HepG2 (cell line): ENCODE measurements around the gene CHST14. TPM values are rescaled to one million over a fixed set of nuclear protein-coding genes. Genes with fewer than 3 reads are reported as not detected.

Experiments
- ARHGAP35 ChIP-seq: sonication (generic); formaldehyde crosslinking; IDR thresholded peaks from 2 replicates; pipeline ENCODE4 v1.9.0; 2022; ENCODE audit warnings: mild to moderate bottlenecking, inconsistent platforms, moderate library complexity, missing genetic modification reagents, borderline replicate concordance
- ARID4A ChIP-seq: sonication (generic); formaldehyde crosslinking; IDR thresholded peaks from 2 replicates; pipeline ENCODE4 v1.5.0; 2020; ENCODE audit warnings: mild to moderate bottlenecking, missing genetic modification reagents, borderline replicate concordance
- DMAP1 ChIP-seq: IDR thresholded peaks from 2 replicates; pipeline ENCODE4 v1.6.1; 2016
- HDAC2 ChIP-seq: sonication (generic); formaldehyde crosslinking; IDR thresholded peaks from 2 replicates; pipeline ENCODE4 v1.4.0; 2020; ENCODE audit warnings: missing genetic modification reagents
- RERE ChIP-seq: IDR thresholded peaks from 2 replicates; pipeline ENCODE4 v1.6.1; 2016; ENCODE audit warnings: low read depth, missing genetic modification reagents, missing compliant biosample characterization
- TCF7L2 ChIP-seq: IDR thresholded peaks from 2 replicates; pipeline ENCODE4 v1.6.1; 2011; ENCODE audit warnings: mild to moderate bottlenecking, low read depth, low read length, moderate library complexity
- THYN1 ChIP-seq: sonication (generic); formaldehyde crosslinking; IDR thresholded peaks from 2 replicates; pipeline ENCODE4 v1.8.1; 2023; ENCODE audit warnings: low read depth, mild to moderate bottlenecking, moderate library complexity, missing genetic modification reagents, borderline replicate concordance
- UBTF ChIP-seq: sonication (generic); formaldehyde crosslinking; IDR thresholded peaks from 2 replicates; pipeline ENCODE4 v1.4.0; 2020; ENCODE audit warnings: mild to moderate bottlenecking, missing genetic modification reagents
- ZFP82 ChIP-seq: sonication (generic); formaldehyde crosslinking; IDR thresholded peaks from 2 replicates; pipeline ENCODE4 v1.5.1; 2020; ENCODE audit warnings: mild to moderate bottlenecking, missing genetic modification reagents, borderline replicate concordance
- ZMYM2 ChIP-seq: sonication (generic); formaldehyde crosslinking; IDR thresholded peaks from 2 replicates; pipeline ENCODE4 v1.8.0; 2022; ENCODE audit warnings: mild to moderate bottlenecking, missing genetic modification reagents
- ZNF224 ChIP-seq: sonication (generic); formaldehyde crosslinking; IDR thresholded peaks from 2 replicates; pipeline ENCODE4 v1.5.0; 2020; ENCODE audit warnings: mild to moderate bottlenecking, missing genetic modification reagents
- ZNF367 ChIP-seq: sonication (generic); formaldehyde crosslinking; IDR thresholded peaks from 2 replicates; pipeline ENCODE4 v1.4.0; 2020; ENCODE audit warnings: missing genetic modification reagents, borderline replicate concordance
- polyA plus RNA-seq, 8 experiments: library from polyadenylated mRNA; depleted of rRNA in 3 of 8; stranded (reverse) in 7 of 8; unstranded in 1 of 8; fragments of >200 nt; fragmentation: Illumina TruSeq in 4 of 8; extraction: Trizol in 4 of 8; gene quantifications; 2 replicates each; pipeline versions ENCODE4 v1.2.1 to v1.2.3, GENCODE V29; 2011 to 2016; ENCODE audit warnings: low read depth in 4 of 8, missing spikeins in 1 of 8, mixed read lengths in 1 of 8; ENCODE audit not compliant: insufficient read depth in 1 of 8
- total RNA-seq, 5 experiments: library from RNA; depleted of rRNA; stranded (reverse); fragments of >200 nt; fragmentation: Illumina TruSeq; extraction: Trizol; gene quantifications; 2 replicates each; pipeline ENCODE4 v1.2.3, GENCODE V29; 2016; ENCODE audit warnings: low read depth in 1 of 5
- TF ChIP-seq, protein P1 (sequence below): sonication (generic); formaldehyde crosslinking; conservative IDR thresholded peaks from 2 replicates; pipeline ENCODE4 v1.4.0; 2020; ENCODE audit warnings: missing genetic modification reagents
- TF ChIP-seq, protein P2 (sequence below): sonication (generic); formaldehyde crosslinking; IDR thresholded peaks from 2 replicates; pipeline ENCODE4 v1.4.0; 2020; ENCODE audit warnings: missing genetic modification reagents, low read depth, mild to moderate bottlenecking, borderline replicate concordance

The CHST14 gene
- total and polyA plus RNA-seq, 2 of the 13 experiments (the other 11 are each of a cell fraction or from before 2014, with no cell fraction given), result 8.9 to 12.4 TPM

- no peak for TF ChIP-seq TCF7L2
- TF ChIP-seq, protein P1, sequence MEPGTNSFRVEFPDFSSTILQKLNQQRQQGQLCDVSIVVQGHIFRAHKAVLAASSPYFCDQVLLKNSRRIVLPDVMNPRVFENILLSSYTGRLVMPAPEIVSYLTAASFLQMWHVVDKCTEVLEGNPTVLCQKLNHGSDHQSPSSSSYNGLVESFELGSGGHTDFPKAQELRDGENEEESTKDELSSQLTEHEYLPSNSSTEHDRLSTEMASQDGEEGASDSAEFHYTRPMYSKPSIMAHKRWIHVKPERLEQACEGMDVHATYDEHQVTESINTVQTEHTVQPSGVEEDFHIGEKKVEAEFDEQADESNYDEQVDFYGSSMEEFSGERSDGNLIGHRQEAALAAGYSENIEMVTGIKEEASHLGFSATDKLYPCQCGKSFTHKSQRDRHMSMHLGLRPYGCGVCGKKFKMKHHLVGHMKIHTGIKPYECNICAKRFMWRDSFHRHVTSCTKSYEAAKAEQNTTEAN (CRISPR knock-in tag), result no peak
- TF ChIP-seq RERE (CRISPR knock-in tag), result no peak
- TF ChIP-seq ZMYM2 (CRISPR knock-in tag), result no peak
- TF ChIP-seq UBTF (CRISPR knock-in tag), result peak; percentile 26; the same call in 1 of the 2 replicates
- TF ChIP-seq, protein P2, sequence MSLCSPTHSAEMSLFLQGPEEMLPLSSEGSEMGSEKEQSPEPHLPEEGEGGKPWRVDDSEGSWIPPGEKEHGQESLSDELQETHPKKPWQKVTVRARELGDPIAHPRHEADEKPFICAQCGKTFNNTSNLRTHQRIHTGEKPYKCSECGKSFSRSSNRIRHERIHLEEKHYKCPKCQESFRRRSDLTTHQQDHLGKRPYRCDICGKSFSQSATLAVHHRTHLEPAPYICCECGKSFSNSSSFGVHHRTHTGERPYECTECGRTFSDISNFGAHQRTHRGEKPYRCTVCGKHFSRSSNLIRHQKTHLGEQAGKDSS (CRISPR knock-in tag), result no peak
- TF ChIP-seq THYN1 (CRISPR knock-in tag), result no peak
- TF ChIP-seq ZFP82 (CRISPR knock-in tag), result no peak
- TF ChIP-seq ZNF224 (CRISPR knock-in tag), result no peak
- TF ChIP-seq DMAP1 (CRISPR knock-in tag), result peak; percentile 21; the same call in 1 of the 2 replicates
- TF ChIP-seq HDAC2 (CRISPR knock-in tag), result no peak
- no peak for TF ChIP-seq ZNF367
- TF ChIP-seq ARHGAP35 (CRISPR knock-in tag), result no peak
- TF ChIP-seq ARID4A, result peak; percentile 26; the same call in 1 of the 2 replicates
Observed at GRCh38 chr15:40470423-40471104, at the start of gene CHST14 (continued).
